GM21381 (cell line): ENCODE measurements around the gene ZNF326.
"Not testable (repeated sequence)": the region's sequence is repeated elsewhere in the genome, so short reads cannot be mapped to it uniquely, and the experiment has no call there.

Experiments
- ATAC-seq: cut with Tn5 transposase; IDR thresholded peaks from one replicate; pipeline ENCODE4 v1.9.1; 2021; ENCODE audit warnings: mild to moderate bottlenecking, moderate library complexity; ENCODE audit not compliant: unreplicated experiment

ZNF326 gene

GRCh38 chr1:89966656-89967055 is 28.3 kb upstream of the ZNF326 start:
- ATAC-seq, result no peak

DNA sequence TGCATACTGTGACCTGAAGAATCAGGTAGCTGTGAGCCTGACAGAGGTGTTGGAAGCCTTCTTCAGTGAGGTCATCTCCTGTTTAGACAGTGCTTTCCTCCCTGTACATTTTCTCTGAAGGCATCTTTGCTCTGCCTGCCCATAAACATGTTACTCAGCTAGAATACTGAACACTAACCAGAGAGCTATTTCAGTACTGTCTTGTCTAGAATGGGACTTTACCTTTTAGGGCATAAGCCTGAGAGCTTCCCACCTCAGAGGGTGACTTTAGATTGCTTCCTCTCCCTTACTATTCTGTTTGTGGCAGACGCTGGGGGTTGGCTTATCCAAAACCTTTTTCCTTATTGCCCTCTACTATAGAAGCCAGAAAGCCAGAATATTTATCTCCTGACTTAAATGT is 23.3 kb upstream of the ZNF326 start:
- ATAC-seq, result peak; percentile 59

- ATAC-seq, result no peak
Measured at GRCh38 chr1:89972024-89972423, 22.9 kb upstream of the ZNF326 start.

GRCh38 chr1:89973471-89974127 is 21.3 kb upstream of the ZNF326 start:
- no peak for ATAC-seq

DNA sequence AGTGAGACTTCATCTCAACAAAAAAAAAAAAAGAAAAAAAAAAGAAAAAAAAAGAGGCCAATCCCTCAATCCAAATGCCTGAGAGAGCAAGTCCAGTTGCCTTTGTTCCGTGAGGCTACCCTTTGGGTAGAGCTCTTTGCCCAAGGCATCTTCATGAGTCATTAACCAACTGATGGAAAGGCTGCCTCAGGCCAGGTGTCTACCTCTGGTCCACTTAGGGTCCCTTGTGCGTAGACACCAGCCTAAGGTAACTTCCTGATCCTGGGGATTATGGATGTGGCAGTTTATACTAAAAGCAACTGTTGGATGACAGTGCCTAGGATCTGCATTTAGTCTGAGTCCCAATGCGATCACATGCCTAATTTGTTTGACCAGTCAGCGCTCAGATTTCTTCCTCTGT is 20.7 kb upstream of the ZNF326 start:
- ATAC-seq, result no peak

- no peak for ATAC-seq
Measured at GRCh38 chr1:89974696-89975470, 20.0 kb upstream of the ZNF326 start.

- no peak for ATAC-seq
Measured at GRCh38 chr1:89975540-89976125, 19.3 kb upstream of the ZNF326 start.

- no peak for ATAC-seq
Measured at GRCh38 chr1:89978755-89979154, 16.2 kb upstream of the ZNF326 start.

GRCh38 chr1:89980605-89981004 is 14.3 kb upstream of the ZNF326 start:
- no peak for ATAC-seq

DNA sequence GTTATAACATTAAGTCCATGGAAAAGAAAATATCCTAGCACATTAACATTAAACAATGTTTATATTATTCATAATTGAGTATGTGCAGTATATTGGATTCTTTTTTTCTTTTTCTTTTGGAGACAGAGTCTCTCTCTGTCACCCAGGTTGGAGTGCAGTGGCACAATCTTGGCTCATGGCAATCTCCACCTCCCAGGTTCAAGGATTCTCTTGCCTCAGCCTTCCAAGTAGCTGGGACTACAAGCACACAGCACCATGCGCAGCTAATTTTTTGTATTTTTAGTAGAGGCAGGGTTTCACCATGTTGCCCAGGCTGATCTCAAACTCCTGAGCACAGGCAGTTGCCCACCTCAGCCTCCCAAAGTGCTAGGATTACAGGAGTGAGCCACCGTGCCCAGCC is 12.1 kb upstream of the ZNF326 start:
- ATAC-seq, result not testable (repeated sequence)

DNA sequence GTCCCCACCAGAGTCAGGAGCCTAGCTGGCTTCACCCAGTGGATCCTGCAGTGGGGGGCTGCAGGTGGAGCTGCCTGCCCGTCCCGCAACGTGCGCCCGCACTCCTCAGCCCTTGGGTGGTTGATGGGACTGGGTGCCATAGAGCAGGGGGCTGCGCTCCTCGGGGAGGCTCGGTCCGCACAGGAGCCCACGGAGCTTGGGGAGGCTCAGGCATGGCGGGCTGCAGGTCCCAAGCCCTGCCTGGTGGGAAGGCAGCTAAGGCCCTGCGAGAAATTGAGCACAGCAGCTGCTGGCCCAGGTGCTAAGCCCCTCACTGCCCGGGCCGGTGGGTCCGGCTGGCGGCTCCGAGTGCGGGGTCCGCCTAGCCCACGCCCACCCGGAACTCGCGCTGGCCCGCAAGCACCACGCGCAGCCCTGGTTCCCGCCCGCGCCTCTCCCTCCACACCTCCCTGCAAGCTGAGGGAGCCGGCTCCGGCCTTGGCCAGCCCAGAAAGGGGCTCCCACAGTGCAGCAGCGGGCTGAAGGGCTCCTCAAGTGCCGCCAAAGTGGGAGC is 10.3 kb upstream of the ZNF326 start:
- ATAC-seq, result not testable (repeated sequence)

DNA sequence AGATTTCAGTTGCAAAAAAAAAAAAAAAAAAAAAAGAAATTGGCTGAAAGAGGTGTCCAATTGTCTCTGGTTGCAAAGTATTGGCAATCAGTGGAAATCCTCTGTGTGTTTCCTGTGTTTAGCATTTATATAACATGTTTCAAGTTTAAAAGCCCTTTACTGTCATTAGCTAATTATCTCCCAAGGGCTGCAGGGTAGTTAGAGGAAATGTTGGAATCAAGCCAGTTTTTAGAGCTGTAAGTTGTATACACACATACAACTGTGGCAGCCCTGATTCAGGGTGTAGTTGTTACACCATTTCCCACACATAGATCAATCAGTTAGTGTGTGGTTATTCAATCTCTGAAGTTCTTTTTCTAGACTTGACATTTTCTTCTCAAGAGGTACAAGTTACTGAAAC is 8.9 kb upstream of the ZNF326 start:
- no peak for ATAC-seq

- peak; percentile 75 for ATAC-seq
Measured at GRCh38 chr1:89987159-89987819, 7.6 kb upstream of the ZNF326 start.

- no peak for ATAC-seq
Measured at GRCh38 chr1:89989099-89989498, 5.8 kb upstream of the ZNF326 start.

DNA sequence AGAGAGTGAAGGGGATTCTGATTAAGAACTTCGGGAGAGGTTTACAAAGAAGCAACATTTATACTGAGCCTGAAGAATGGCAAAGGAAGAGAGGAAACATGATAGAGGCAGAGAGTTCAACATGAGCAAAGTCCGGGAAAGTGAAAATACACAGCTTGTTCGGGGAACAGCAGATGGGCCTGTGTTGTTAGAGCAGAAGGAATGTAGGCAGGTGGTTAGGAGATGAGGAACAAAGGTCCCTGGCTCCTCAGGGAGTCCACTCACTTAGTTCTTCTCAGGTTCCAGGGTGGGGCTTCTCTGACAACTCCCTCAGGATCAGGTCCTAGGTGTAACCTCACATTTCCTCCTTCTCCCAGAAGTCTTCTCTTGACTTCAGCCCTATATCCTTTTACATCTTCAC is 5.1 kb upstream of the ZNF326 start:
- no peak for ATAC-seq

GRCh38 chr1:89990976-89991831 is 3.7 kb upstream of the ZNF326 start:
- no peak for ATAC-seq

GRCh38 chr1:89993541-89993940 is 1.4 kb upstream of the ZNF326 start:
- ATAC-seq, result no peak

DNA sequence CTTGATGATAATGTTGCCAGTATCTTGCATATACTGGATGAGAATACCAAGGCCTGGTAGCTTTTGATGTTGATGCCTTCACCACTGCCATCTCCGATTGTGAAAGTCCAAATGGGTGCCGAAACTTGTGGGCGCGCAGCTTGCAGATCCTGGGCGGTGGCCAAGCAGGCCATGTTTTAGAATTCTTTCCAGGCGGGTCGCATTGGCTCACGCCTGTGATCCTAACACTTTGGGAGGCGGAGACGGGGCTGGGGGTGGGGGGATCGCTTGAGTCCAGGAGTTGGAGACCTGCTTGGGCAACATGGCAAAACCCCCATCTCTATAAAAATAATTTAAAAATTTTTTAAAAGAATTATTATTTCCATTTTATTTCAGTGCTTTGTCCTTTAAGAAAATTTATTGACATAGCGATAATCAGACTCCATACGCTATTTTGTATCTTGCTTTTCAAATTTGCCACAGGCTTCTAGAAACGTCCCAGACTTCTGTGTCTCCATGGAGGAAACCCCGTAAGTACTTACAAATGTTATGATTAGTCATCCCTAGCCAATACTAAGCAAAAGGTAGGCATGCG is 592 bp upstream of the ZNF326 start:
- ATAC-seq, result no peak

- ATAC-seq, result no peak
Measured at GRCh38 chr1:89995598-89996449, 914 bp downstream of the ZNF326 start.
